ENCODE results near the gene LYRM2. TPM values are rescaled to one million over a fixed set of nuclear protein-coding genes. Genes with fewer than 3 reads are reported as not detected.

The LYRM2 gene
- total RNA-seq, 1 donor = 24.2 TPM

DNA sequence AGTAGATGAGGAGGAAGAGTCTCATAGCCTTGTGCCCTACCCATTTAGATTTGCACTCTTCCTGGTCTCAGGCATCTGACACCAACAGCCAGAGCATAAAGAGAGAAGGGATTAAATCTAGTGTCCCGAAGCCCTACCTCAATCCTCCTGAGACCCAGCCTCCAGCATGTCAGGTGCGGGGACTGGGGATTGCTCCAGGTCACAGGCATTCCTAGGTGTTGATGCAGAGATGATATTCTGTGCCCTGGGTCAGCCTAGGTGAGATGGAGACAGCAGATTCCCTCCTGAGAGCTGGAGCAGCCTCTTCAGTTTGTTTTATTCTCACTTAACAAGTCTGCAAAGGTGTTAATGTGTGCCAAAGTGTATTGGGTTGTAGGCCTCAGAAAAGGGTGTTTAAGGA, 115.8 kb downstream of the LYRM2 start:
- TF ChIP-seq, protein P1, sequence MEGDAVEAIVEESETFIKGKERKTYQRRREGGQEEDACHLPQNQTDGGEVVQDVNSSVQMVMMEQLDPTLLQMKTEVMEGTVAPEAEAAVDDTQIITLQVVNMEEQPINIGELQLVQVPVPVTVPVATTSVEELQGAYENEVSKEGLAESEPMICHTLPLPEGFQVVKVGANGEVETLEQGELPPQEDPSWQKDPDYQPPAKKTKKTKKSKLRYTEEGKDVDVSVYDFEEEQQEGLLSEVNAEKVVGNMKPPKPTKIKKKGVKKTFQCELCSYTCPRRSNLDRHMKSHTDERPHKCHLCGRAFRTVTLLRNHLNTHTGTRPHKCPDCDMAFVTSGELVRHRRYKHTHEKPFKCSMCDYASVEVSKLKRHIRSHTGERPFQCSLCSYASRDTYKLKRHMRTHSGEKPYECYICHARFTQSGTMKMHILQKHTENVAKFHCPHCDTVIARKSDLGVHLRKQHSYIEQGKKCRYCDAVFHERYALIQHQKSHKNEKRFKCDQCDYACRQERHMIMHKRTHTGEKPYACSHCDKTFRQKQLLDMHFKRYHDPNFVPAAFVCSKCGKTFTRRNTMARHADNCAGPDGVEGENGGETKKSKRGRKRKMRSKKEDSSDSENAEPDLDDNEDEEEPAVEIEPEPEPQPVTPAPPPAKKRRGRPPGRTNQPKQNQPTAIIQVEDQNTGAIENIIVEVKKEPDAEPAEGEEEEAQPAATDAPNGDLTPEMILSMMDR (IDR thresholded peaks at IDR 0.05; ENCODE audit: insufficient read depth, low read depth, low read length) = no peak
- DNase-seq (ENCODE audit: low read depth) = no peak

DNA sequence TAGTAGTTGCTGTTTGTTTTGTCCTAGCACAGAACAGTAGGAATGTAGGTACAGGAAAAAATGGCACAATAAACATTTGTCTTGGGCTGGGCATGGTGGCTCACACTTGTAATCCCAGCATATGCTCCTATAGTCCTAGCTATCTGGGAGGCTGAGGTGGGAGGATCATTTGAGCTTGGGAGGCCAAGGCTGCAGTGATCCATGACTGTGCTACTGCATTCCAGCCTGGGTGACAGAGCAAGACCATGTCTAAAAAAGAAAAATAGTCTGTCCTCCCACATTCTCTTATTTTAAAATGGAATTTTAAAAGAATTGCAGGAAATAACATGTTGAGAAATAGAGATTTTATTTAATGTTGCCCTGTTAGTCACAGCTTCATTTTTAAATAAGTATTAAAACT, 117.8 kb downstream of the LYRM2 start:
- no peak overlapping the region for H3K4me3 ChIP-seq (ENCODE audit: low read depth, low read length)
- TF ChIP-seq, protein P1 (IDR thresholded peaks at IDR 0.05; ENCODE audit: insufficient read depth, low read depth, low read length) = no peak
- no peak for DNase-seq (ENCODE audit: low read depth)

More for the DNA sequence above, 115.8 kb downstream of the LYRM2 start:
- H3K4me3 ChIP-seq (ENCODE audit: low read depth, low read length) = no peak overlapping the region

DNA sequence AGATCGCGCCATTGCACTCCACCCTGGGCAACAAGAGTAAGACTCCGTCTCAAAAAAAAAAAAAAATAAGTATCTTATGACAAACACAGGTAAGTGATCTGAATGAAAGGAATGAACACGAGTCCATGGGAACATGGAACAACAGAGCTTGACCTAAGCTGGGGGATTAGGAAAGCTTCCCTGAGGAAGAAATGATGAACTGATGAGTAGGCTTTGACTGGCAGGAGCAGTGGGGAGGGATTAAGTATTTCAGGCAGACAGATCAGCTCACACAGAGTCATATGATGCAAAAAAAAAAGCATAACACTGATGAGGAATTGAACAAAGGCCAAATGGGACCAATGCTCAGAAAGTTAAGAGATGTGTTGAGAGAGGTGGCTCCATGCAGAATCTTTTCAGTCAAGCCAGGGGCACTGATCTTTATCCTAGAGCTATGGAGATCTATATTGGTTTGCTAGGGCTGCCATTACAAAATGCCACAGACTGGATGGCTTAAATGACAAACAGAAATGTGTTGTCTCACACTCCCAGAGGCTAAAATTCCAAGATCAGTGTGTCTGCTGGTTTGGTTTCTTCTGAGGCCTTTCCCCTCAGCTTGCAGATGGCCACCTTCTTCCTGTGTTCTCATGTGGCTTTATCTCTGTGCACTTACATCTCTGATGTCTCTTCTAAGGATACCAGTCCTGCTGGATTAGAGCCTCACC, 120.0 kb downstream of the LYRM2 start:
- TF ChIP-seq, protein P1 (IDR thresholded peaks at IDR 0.05; ENCODE audit: insufficient read depth, low read depth, low read length) = no peak
- H3K4me3 ChIP-seq (ENCODE audit: low read depth, low read length) = no peak overlapping the region
- no peak for DNase-seq (ENCODE audit: low read depth)

Other genes starting within 250 kb of the LYRM2 start
- under 0.01 and 0.64 TPM in 2 replicates for gene RRAGD, start 226.5 kb downstream of the LYRM2 start, total RNA-seq
- gene ANKRD6, start 205.6 kb downstream of the LYRM2 start, total RNA-seq = 1.3 TPM in 2 replicates
- 19.0 and 27.2 TPM in 2 replicates for gene MDN1, start 181.0 kb upstream of the LYRM2 start, total RNA-seq
- 11.9 and 18.1 TPM in 2 replicates for gene CASP8AP2, start 191.1 kb upstream of the LYRM2 start, total RNA-seq